ENCODE results near the gene FAM32A. TPM values are rescaled to one million over a fixed set of nuclear protein-coding genes. Genes with fewer than 3 reads are reported as not detected.

The FAM32A gene
- total and polyA plus RNA-seq, 2 donors (not counting 1 experiment from before 2014, with no cell fraction given), result 106 to 141 TPM

- Histone ChIP-seq H3K4me3 (replicated peaks in 1 of 4; ENCODE audit: control extremely low read depth in 1 of 4, insufficient read depth in 1 of 4, low read depth in 3 of 4, low read length in 4 of 4) (peak overlapping the region; percentile 19 to 93 (median 60)), H3K27me3 (ENCODE audit: control insufficient read depth, insufficient read depth, low read length) (no peaks in the 10 kb centered on the region), H3K36me3 (ENCODE audit: control insufficient read depth, insufficient read depth, low read length) (peaks cover 9% of the 10 kb centered on the region), H3K9me3 (ENCODE audit: control insufficient read depth, insufficient read depth, low read depth, low read length) (no peaks in the 10 kb centered on the region), H3K79me2 (ENCODE audit: control insufficient read depth, insufficient read depth, low read length) (peaks cover 27% of the 10 kb centered on the region), H3K27ac (ENCODE audit: insufficient read depth, low read length) (peak overlapping the region; percentile 38), H4K20me1 (ENCODE audit: control insufficient read depth, extremely low read depth, insufficient read depth, low read length) (no peaks in the 10 kb centered on the region), H2AFZ (ENCODE audit: low read length) (peak overlapping the region; percentile 71), H3K4me2 (ENCODE audit: extremely low read depth, insufficient read depth, low read length) (peak overlapping the region; percentile 83), H3K9ac (ENCODE audit: insufficient read depth, low read length) (no peak overlapping the region), H3K4me1 (ENCODE audit: control insufficient read depth, extremely low read depth, insufficient read depth, low read length) (peaks cover 6% of the 10 kb centered on the region)
- no peak for DNase-seq (ENCODE audit: low read depth in 2 of 2)
- TF ChIP-seq EZH2 (IDR thresholded peaks at IDR 0.05; ENCODE audit: low read length, missing control alignments) (no peak), CTCF (conservative IDR thresholded peaks at IDR 0.05 in 1 of 2, IDR thresholded peaks at IDR 0.05 in 1 of 2; ENCODE audit: low read depth in 1 of 2, low read length in 2 of 2) (no peak)
Observed at GRCh38 chr19:16184665-16185122, 516 bp upstream of the FAM32A start.

GRCh38 chr19:16185768-16186123, 536 bp downstream of the FAM32A start:
- Histone ChIP-seq H3K36me3 (ENCODE audit: control insufficient read depth, insufficient read depth, low read length) (peaks cover 15% of the 10 kb centered on the region), H2AFZ (ENCODE audit: low read length) (peak overlapping the region; percentile 5), H3K9ac (ENCODE audit: insufficient read depth, low read length) (peak overlapping the region; percentile 77), H3K79me2 (ENCODE audit: control insufficient read depth, insufficient read depth, low read length) (peaks cover 27% of the 10 kb centered on the region), H3K4me2 (ENCODE audit: extremely low read depth, insufficient read depth, low read length) (peak overlapping the region; percentile 99), H3K4me3 (replicated peaks in 1 of 4; ENCODE audit: control extremely low read depth in 1 of 4, insufficient read depth in 1 of 4, low read depth in 3 of 4, low read length in 4 of 4) (peak overlapping the region; percentile 75 to 93 (median 86)), H3K27me3 (ENCODE audit: control insufficient read depth, insufficient read depth, low read length) (no peaks in the 10 kb centered on the region), H3K9me3 (ENCODE audit: control insufficient read depth, insufficient read depth, low read depth, low read length) (no peaks in the 10 kb centered on the region), H4K20me1 (ENCODE audit: control insufficient read depth, extremely low read depth, insufficient read depth, low read length) (no peaks in the 10 kb centered on the region), H3K27ac (ENCODE audit: insufficient read depth, low read length) (peak overlapping the region; percentile 83), H3K4me1 (ENCODE audit: control insufficient read depth, extremely low read depth, insufficient read depth, low read length) (peaks cover 3% of the 10 kb centered on the region)
- TF ChIP-seq CTCF (conservative IDR thresholded peaks at IDR 0.05 in 1 of 2, IDR thresholded peaks at IDR 0.05 in 1 of 2; ENCODE audit: low read depth in 1 of 2, low read length in 2 of 2) (peak; percentile 32 to 50), EZH2 (IDR thresholded peaks at IDR 0.05; ENCODE audit: low read length, missing control alignments) (no peak)
- peak; percentile 32 to 45 for DNase-seq (ENCODE audit: low read depth in 2 of 2)

GRCh38 chr19:16188521-16188920, 3.3 kb downstream of the FAM32A start:
- Histone ChIP-seq H3K9ac (ENCODE audit: insufficient read depth, low read length) (no peak overlapping the region), H2AFZ (ENCODE audit: low read length) (no peak overlapping the region), H3K4me3 (replicated peaks in 1 of 4; ENCODE audit: control extremely low read depth in 1 of 4, insufficient read depth in 1 of 4, low read depth in 3 of 4, low read length in 4 of 4) (no peak overlapping the region), H4K20me1 (ENCODE audit: control insufficient read depth, extremely low read depth, insufficient read depth, low read length) (no peaks in the 10 kb centered on the region), H3K4me1 (ENCODE audit: control insufficient read depth, extremely low read depth, insufficient read depth, low read length) (peaks cover 3% of the 10 kb centered on the region), H3K27me3 (ENCODE audit: control insufficient read depth, insufficient read depth, low read length) (no peaks in the 10 kb centered on the region), H3K27ac (ENCODE audit: insufficient read depth, low read length) (no peak overlapping the region), H3K79me2 (ENCODE audit: control insufficient read depth, insufficient read depth, low read length) (peaks cover 27% of the 10 kb centered on the region), H3K4me2 (ENCODE audit: extremely low read depth, insufficient read depth, low read length) (no peak overlapping the region), H3K36me3 (ENCODE audit: control insufficient read depth, insufficient read depth, low read length) (peaks cover 23% of the 10 kb centered on the region), H3K9me3 (ENCODE audit: control insufficient read depth, insufficient read depth, low read depth, low read length) (no peaks in the 10 kb centered on the region)
- no peak for TF ChIP-seq CTCF (conservative IDR thresholded peaks at IDR 0.05 in 1 of 2, IDR thresholded peaks at IDR 0.05 in 1 of 2; ENCODE audit: low read depth in 1 of 2, low read length in 2 of 2)
- TF ChIP-seq EZH2 (IDR thresholded peaks at IDR 0.05; ENCODE audit: low read length, missing control alignments), result no peak
- DNase-seq (ENCODE audit: low read depth in 2 of 2), result no peak
